Raji (cell line): ENCODE results near the gene CTTNBP2NL.

ENCODE experiments used
- POLR2A ChIP-seq: IDR thresholded peaks from 2 replicates; pipeline ENCODE4 v1.6.1; 2011; ENCODE audit warnings: low read depth, low read length, control low read depth; ENCODE audit not compliant: insufficient read depth

Gene CTTNBP2NL

GRCh38 chr1:112396653-112397471 lies 848 bp downstream of the CTTNBP2NL start:
- no peak for TF ChIP-seq POLR2A

GRCh38 chr1:112397841-112398240 lies 1.8 kb downstream of the CTTNBP2NL start:
- no peak for TF ChIP-seq POLR2A

GRCh38 chr1:112399456-112399855 lies 3.4 kb downstream of the CTTNBP2NL start:
- TF ChIP-seq POLR2A, result no peak

- TF ChIP-seq POLR2A, result no peak
Measured at GRCh38 chr1:112402682-112403643, 6.9 kb downstream of the CTTNBP2NL start.

GRCh38 chr1:112406771-112407170 lies 10.8 kb downstream of the CTTNBP2NL start:
- TF ChIP-seq POLR2A, result no peak

GRCh38 chr1:112409414-112409813 lies 13.4 kb downstream of the CTTNBP2NL start:
- no peak for TF ChIP-seq POLR2A

- TF ChIP-seq POLR2A, result no peak
Measured at GRCh38 chr1:112410673-112411072, 14.7 kb downstream of the CTTNBP2NL start.

- TF ChIP-seq POLR2A, result no peak
Measured at GRCh38 chr1:112417271-112417670, 21.3 kb downstream of the CTTNBP2NL start.

- TF ChIP-seq POLR2A, result no peak
Measured at GRCh38 chr1:112418099-112418892, 22.3 kb downstream of the CTTNBP2NL start.

GRCh38 chr1:112423207-112423606 lies 27.2 kb downstream of the CTTNBP2NL start:
- no peak for TF ChIP-seq POLR2A

GRCh38 chr1:112429749-112430148 lies 33.7 kb downstream of the CTTNBP2NL start:
- TF ChIP-seq POLR2A, result no peak

GRCh38 chr1:112431038-112431437 lies 35.0 kb downstream of the CTTNBP2NL start:
- TF ChIP-seq POLR2A, result no peak

GRCh38 chr1:112435448-112435847 lies 39.4 kb downstream of the CTTNBP2NL start:
- TF ChIP-seq POLR2A, result no peak

GRCh38 chr1:112436384-112437156 lies 40.6 kb downstream of the CTTNBP2NL start:
- TF ChIP-seq POLR2A, result no peak

GRCh38 chr1:112439592-112439991 lies 43.6 kb downstream of the CTTNBP2NL start:
- no peak for TF ChIP-seq POLR2A

- TF ChIP-seq POLR2A, result no peak
Measured at GRCh38 chr1:112440574-112440973, 44.6 kb downstream of the CTTNBP2NL start.
